GM18511 (cell line): Measurements from ENCODE around the gene WDFY4.

ENCODE experiments used
- ATAC-seq: cut with Tn5 transposase; IDR thresholded peaks from one replicate; pipeline ENCODE4 v1.9.1; 2021; ENCODE audit warnings: mild to moderate bottlenecking, moderate library complexity; ENCODE audit not compliant: unreplicated experiment

WDFY4 gene

GRCh38 chr10:49008091-49008490 lies 323.4 kb downstream of the WDFY4 start:
- ATAC-seq: no peak

GRCh38 chr10:49008505-49009198 lies 324.0 kb downstream of the WDFY4 start:
- no peak for ATAC-seq

GRCh38 chr10:49009199-49009979 lies 324.7 kb downstream of the WDFY4 start:
- ATAC-seq: no peak

GRCh38 chr10:49010295-49010694 lies 325.6 kb downstream of the WDFY4 start:
- no peak for ATAC-seq

- ATAC-seq: no peak
These were observed 326.2 kb downstream of the WDFY4 start for GRCh38 chr10:49010865-49011264.

- no peak for ATAC-seq
These were observed 327.1 kb downstream of the WDFY4 start for GRCh38 chr10:49011756-49012155.

- ATAC-seq: no peak
These were observed 327.9 kb downstream of the WDFY4 start for GRCh38 chr10:49012603-49013002.

GRCh38 chr10:49015700-49016099 lies 331.0 kb downstream of the WDFY4 start:
- no peak for ATAC-seq

GRCh38 chr10:49021685-49022084 lies 337.0 kb downstream of the WDFY4 start:
- ATAC-seq: no peak

- no peak for ATAC-seq
These were observed 338.4 kb downstream of the WDFY4 start for GRCh38 chr10:49023071-49023470.

- ATAC-seq: no peak
These were observed 339.1 kb downstream of the WDFY4 start for GRCh38 chr10:49023752-49024151.

GRCh38 chr10:49024484-49024883 lies 339.8 kb downstream of the WDFY4 start:
- no peak for ATAC-seq

- ATAC-seq: no peak
These were observed 340.8 kb downstream of the WDFY4 start for GRCh38 chr10:49025347-49025983.

- ATAC-seq: no peak
These were observed 344.0 kb downstream of the WDFY4 start for GRCh38 chr10:49028639-49029038.

GRCh38 chr10:49029666-49030065 lies 345.0 kb downstream of the WDFY4 start:
- ATAC-seq: no peak
